ENCODE measurements around the gene RTP1.

DNA sequence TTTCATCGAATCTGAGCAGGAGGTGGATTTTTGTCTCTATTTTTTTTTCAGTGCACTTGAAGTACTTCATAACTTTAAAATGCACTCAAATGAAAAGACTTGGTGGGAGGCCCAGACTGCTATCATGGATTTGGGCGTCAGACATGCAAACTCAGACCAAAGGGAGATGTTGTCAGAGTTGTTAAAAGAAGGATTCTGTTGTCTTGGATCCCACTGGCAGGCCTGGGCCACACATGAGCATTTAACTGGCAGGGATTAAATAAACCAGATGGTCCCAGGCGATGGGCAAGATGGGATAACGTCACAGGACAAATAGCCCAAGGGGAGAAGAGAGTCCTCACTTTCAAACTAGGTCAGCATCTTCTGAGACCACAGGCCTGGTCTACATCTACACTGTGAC is 15.4 kb downstream of the RTP1 start:
- TF ChIP-seq CTCF (IDR thresholded peaks at IDR 0.05) (no peak), FOXJ3 (CRISPR knock-in tag; IDR thresholded peaks at IDR 0.05) (no peak), EP300 (IDR thresholded peaks at IDR 0.05; ENCODE audit: borderline replicate concordance in 1 of 2, low read depth in 1 of 2, low read length in 1 of 2) (no peak), SIN3A (IDR thresholded peaks at IDR 0.05; ENCODE audit: borderline replicate concordance, low read depth, low read length) (no peak), REST (IDR thresholded peaks at IDR 0.05; ENCODE audit: low read depth, low read length) (no peak), POLR2AphosphoS5 (IDR thresholded peaks at IDR 0.05; ENCODE audit: low read depth, low read length) (no peak), SMC3 (IDR thresholded peaks at IDR 0.05; ENCODE audit: low read depth, low read length) (no peak), FOXM1 (IDR thresholded peaks at IDR 0.05; ENCODE audit: low read depth) (no peak), RCOR1 (IDR thresholded peaks at IDR 0.05; ENCODE audit: low read length) (no peak), EZH2phosphoT487 (IDR thresholded peaks at IDR 0.05; ENCODE audit: borderline replicate concordance, low read depth) (no peak), YY1 (IDR thresholded peaks at IDR 0.05; ENCODE audit: low read depth) (no peak)
